HL-60 (cell line): ENCODE measurements around the gene FTO.

Source experiments
- GABPA ChIP-seq: IDR thresholded peaks from 2 replicates; pipeline ENCODE4 v1.6.1; 2012; ENCODE audit warnings: low read depth
- POLR2AphosphoS5 ChIP-seq: IDR thresholded peaks from 2 replicates; pipeline ENCODE4 v1.6.1; 2012; ENCODE audit warnings: low read depth
- SPI1 ChIP-seq: IDR thresholded peaks from 2 replicates; pipeline ENCODE4 v1.6.1; 2012; ENCODE audit warnings: low read depth, mild to moderate bottlenecking, borderline replicate concordance
- TF ChIP-seq, protein P1 (sequence below): IDR thresholded peaks from one replicate; pipeline ENCODE4 v1.5.1; 2011; ENCODE audit warnings: low read length, control low read depth, inconsistent platforms; ENCODE audit not compliant: insufficient read depth

DNA sequence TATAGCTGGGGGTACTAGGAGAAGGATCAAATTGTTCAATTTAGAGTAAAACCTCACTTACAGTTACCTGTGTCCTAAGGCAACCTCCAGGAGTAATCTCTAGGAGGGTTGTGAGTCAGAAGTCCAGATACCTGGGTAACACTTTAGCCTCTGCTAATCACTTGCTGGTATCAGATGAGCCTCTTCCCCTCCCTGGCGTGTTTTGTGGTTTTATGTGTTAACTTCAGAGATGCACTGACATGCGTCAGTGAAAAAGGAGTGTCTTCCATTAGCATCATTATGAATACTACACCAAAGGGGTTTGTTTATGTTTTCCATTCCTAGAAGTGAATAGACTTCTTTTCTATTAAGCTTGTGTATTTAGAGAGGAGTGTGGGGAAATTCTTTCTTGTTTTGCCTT lies 208.2 kb downstream of the FTO start:
- TF ChIP-seq, protein P1, sequence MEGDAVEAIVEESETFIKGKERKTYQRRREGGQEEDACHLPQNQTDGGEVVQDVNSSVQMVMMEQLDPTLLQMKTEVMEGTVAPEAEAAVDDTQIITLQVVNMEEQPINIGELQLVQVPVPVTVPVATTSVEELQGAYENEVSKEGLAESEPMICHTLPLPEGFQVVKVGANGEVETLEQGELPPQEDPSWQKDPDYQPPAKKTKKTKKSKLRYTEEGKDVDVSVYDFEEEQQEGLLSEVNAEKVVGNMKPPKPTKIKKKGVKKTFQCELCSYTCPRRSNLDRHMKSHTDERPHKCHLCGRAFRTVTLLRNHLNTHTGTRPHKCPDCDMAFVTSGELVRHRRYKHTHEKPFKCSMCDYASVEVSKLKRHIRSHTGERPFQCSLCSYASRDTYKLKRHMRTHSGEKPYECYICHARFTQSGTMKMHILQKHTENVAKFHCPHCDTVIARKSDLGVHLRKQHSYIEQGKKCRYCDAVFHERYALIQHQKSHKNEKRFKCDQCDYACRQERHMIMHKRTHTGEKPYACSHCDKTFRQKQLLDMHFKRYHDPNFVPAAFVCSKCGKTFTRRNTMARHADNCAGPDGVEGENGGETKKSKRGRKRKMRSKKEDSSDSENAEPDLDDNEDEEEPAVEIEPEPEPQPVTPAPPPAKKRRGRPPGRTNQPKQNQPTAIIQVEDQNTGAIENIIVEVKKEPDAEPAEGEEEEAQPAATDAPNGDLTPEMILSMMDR = no peak
- TF ChIP-seq POLR2AphosphoS5 = no peak
- TF ChIP-seq GABPA = no peak
- TF ChIP-seq SPI1 = no peak
